Tibial nerve (tissue), 4 donors: ENCODE data around the gene AKR1B15.
A peak's percentile ranks its signal among the peaks of the same experiment; 100 is the strongest.

Experiments
- EP300 ChIP-seq, 2 donors: sonication (generic); formaldehyde crosslinking; IDR thresholded peaks; one replicate each; pipeline ENCODE4 v1.6.1; 2017; ENCODE audit warnings: antibody characterized with exemption in 2 of 2, mild to moderate bottlenecking in 1 of 2
- TF ChIP-seq, protein P1 (sequence below), 5 experiments: fragments of 200-600 bp in 3 of 5; fragments of 450-650 bp in 2 of 5; sonication (generic) in 3 of 5; IDR thresholded peaks; one replicate each; pipeline ENCODE4 v1.5.1; 2016 to 2019; ENCODE audit warnings: antibody characterized with exemption in 5 of 5, mild to moderate bottlenecking in 3 of 5, moderate library complexity in 2 of 5

DNA sequence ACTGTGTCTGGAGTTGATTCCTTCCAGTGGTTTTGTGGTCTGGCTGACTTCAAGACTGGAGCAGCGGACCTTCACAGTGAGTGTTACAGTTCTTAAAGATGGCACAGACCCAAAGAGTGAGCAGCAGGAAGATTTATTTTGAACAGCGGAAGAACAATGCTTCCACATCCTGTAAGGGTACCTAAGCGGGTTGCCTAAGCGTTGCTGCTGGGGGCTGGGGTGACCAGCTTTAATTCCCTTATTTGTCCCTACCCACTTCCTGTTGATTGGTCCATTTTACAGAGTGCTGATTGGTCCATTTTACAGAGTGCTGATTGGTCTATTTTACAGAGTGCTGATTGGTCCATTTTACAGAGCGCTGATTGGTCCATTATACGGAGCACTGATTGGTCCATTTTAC is 13.2 kb downstream of the AKR1B15 start:
- TF ChIP-seq, protein P1, sequence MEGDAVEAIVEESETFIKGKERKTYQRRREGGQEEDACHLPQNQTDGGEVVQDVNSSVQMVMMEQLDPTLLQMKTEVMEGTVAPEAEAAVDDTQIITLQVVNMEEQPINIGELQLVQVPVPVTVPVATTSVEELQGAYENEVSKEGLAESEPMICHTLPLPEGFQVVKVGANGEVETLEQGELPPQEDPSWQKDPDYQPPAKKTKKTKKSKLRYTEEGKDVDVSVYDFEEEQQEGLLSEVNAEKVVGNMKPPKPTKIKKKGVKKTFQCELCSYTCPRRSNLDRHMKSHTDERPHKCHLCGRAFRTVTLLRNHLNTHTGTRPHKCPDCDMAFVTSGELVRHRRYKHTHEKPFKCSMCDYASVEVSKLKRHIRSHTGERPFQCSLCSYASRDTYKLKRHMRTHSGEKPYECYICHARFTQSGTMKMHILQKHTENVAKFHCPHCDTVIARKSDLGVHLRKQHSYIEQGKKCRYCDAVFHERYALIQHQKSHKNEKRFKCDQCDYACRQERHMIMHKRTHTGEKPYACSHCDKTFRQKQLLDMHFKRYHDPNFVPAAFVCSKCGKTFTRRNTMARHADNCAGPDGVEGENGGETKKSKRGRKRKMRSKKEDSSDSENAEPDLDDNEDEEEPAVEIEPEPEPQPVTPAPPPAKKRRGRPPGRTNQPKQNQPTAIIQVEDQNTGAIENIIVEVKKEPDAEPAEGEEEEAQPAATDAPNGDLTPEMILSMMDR (IDR thresholded peaks at IDR 0.05), result no peak
- peak in 1 of 2 donors; percentile 7 for TF ChIP-seq EP300 (IDR thresholded peaks at IDR 0.05)
